Stomach (tissue), 9 donors: Measurements from ENCODE around the gene CTCF. TPM values are rescaled to one million over a fixed set of nuclear protein-coding genes. Genes with fewer than 3 reads are reported as not detected.

Experiments used
- DNase-seq, 2 donors: peaks; one replicate each; pipeline versions ENCODE4 v3.0.0 to v3.0.0-alpha.2; 2013 to 2019
- H3K27ac ChIP-seq, 5 donors: fragments of 200-600 bp in 4 of 5; sonication (generic) in 4 of 5; one replicate each; pipeline ENCODE4 v1.5.1; 2013 to 2019; ENCODE audit warnings: mild to moderate bottlenecking in 1 of 5, moderate library complexity in 1 of 5
- H3K27me3 ChIP-seq, 3 donors: fragments of 200-600 bp; sonication (generic); one replicate each; pipeline ENCODE4 v1.5.1; 2017 to 2019; ENCODE audit warnings: mixed run types in 1 of 3
- H3K36me3 ChIP-seq, 4 donors: fragments of 200-600 bp; sonication (generic); 1 replicate in 3 of 4; 2 replicates in 1 of 4; pipeline ENCODE4 v1.5.1; 2016 to 2019
- H3K4me1 ChIP-seq, 4 donors: fragments of 200-600 bp; sonication (generic); one replicate each; pipeline ENCODE4 v1.5.1; 2016 to 2019
- H3K4me3 ChIP-seq, 4 donors: fragments of 200-600 bp; sonication (generic) in 3 of 4; one replicate each; pipeline ENCODE4 v1.5.1; 2016 to 2019; ENCODE audit warnings: mild to moderate bottlenecking in 1 of 4
- H3K9me3 ChIP-seq, 4 donors: fragments of 200-600 bp; sonication (generic); one replicate each; pipeline ENCODE4 v1.5.1; 2016 to 2019
- CTCF ChIP-seq, 7 experiments: fragments of 450-650 bp in 4 of 7; fragments of 200-600 bp in 3 of 7; sonication (generic) in 3 of 7; IDR thresholded peaks; one replicate each; pipeline ENCODE4 v1.5.1; 2016 to 2019; ENCODE audit warnings: antibody characterized with exemption in 7 of 7, control low read depth in 2 of 7, mild to moderate bottlenecking in 1 of 7
- EP300 ChIP-seq: sonication (generic); formaldehyde crosslinking; IDR thresholded peaks from one replicate; pipeline ENCODE4 v1.6.1; 2017; ENCODE audit warnings: antibody characterized with exemption
- POLR2A ChIP-seq, 4 donors: fragments of 450-650 bp; IDR thresholded peaks; one replicate each; pipeline ENCODE4 v1.6.1; 2016; ENCODE audit warnings: antibody characterized with exemption in 4 of 4, control low read depth in 2 of 4, mild to moderate bottlenecking in 1 of 4, moderate library complexity in 1 of 4
- POLR2AphosphoS5 ChIP-seq, 3 donors: sonication (generic); formaldehyde crosslinking; IDR thresholded peaks; one replicate each; pipeline ENCODE4 v1.6.1; 2016; ENCODE audit warnings: antibody characterized with exemption in 3 of 3
- WGBS, 5 donors: extraction: QIAGEN DNeasy Blood & Tissue Kit in 3 of 5; methylation state at CpG; one replicate each; pipeline versions ENCODE4 v1.1.5 to v1.1.7; 2013 to 2018; 5-methylcytosine and 5-hydroxymethylcytosine counted together
- intact Hi-C: fragments of 100-400 bp; cut with DNase I; formaldehyde crosslinking; loops from one replicate; pipeline ENCODE4 v1.15.1; 2023; ENCODE audit warnings: low total_unique reads
- polyA plus RNA-seq, 3 donors: library from polyadenylated mRNA; stranded (reverse); fragments of 200-250 nt; gene quantifications; one replicate each; pipeline ENCODE4 v1.2.3, GENCODE V29; 2013
- total RNA-seq, 5 donors: library from RNA; depleted of rRNA; stranded (reverse); fragments of >200 nt; gene quantifications; one replicate each; pipeline versions ENCODE4 v1.1.0 to v1.2.3, GENCODE V29; 2014 to 2016
- donor health status: healthy with polysubstance abuse.
- donor health status: Bipolar disorder and iron deficiency.
- donor health status: healthy.

Gene CTCF
- total and polyA plus RNA-seq, 8 donors = 15.0 to 47.3 (median 33.4) TPM

GRCh38 chr16:67551972-67552371 lies 10.4 kb upstream of the CTCF start:
- TF ChIP-seq POLR2A (IDR thresholded peaks at IDR 0.05) (no peak), EP300 (no peak), POLR2AphosphoS5 (IDR thresholded peaks at IDR 0.05) (no peak), CTCF (IDR thresholded peaks at IDR 0.05) (no peak)
- Histone ChIP-seq H3K36me3 (peaks cover 0 to 19% (median 8%) of the 10 kb centered on the region in 4 donors), H3K27ac (peak overlapping the region in 1 of 5 donors; percentile 10), H3K4me1 (peaks cover 8 to 39% (median 19%) of the 10 kb centered on the region in 4 donors), H3K27me3 (no peaks in the 10 kb centered on the region), H3K4me3 (no peak overlapping the region), H3K9me3 (no peaks in the 10 kb centered on the region)
- intact Hi-C loops = no loop called here
- DNase-seq = no peak
- 90 to 95% (median 94%) methylated on average over 2 of the region's 2 CpGs for WGBS, 5 donors

GRCh38 chr16:67552476-67552875 lies 9.8 kb upstream of the CTCF start:
- intact Hi-C loops = no loop called here
- Histone ChIP-seq H3K4me3 (no peak overlapping the region), H3K36me3 (peaks cover 0 to 15% (median 7%) of the 10 kb centered on the region in 4 donors), H3K9me3 (no peaks in the 10 kb centered on the region), H3K27me3 (no peaks in the 10 kb centered on the region), H3K4me1 (peaks cover 3 to 34% (median 14%) of the 10 kb centered on the region in 4 donors), H3K27ac (peak overlapping the region in 1 of 5 donors; percentile 10)
- peak in 1 of 2 donors; percentile 51 for DNase-seq
- TF ChIP-seq POLR2AphosphoS5 (IDR thresholded peaks at IDR 0.05) (no peak), POLR2A (IDR thresholded peaks at IDR 0.05) (no peak), EP300 (no peak), CTCF (IDR thresholded peaks at IDR 0.05) (no peak)
- WGBS, 5 donors = 45 to 69% (median 64%) methylated on average over 4 of the region's 4 CpGs

- Histone ChIP-seq H3K9me3 (no peaks in the 10 kb centered on the region), H3K4me3 (no peak overlapping the region), H3K27ac (peak overlapping the region in 3 of 5 donors; percentile 18 to 53 (median 48)), H3K4me1 (peaks cover 0 to 31% (median 7%) of the 10 kb centered on the region in 4 donors), H3K27me3 (no peaks in the 10 kb centered on the region), H3K36me3 (no peaks in the 10 kb centered on the region)
- TF ChIP-seq CTCF (IDR thresholded peaks at IDR 0.05) (no peak), POLR2A (IDR thresholded peaks at IDR 0.05) (no peak)
- WGBS, 5 donors = 57 to 72% (median 68%) methylated on average over 3 of the region's 3 CpGs
- no peak for DNase-seq
- intact Hi-C loops = no loop called here
Observed at GRCh38 chr16:67555795-67556212, 6.5 kb upstream of the CTCF start.

GRCh38 chr16:67558859-67559258 lies 3.5 kb upstream of the CTCF start:
- H3K36me3 ChIP-seq = no peaks in the 10 kb centered on the region
- no peak for DNase-seq
- intact Hi-C loops = no loop called here

More at GRCh38 chr16:67558859-67559258, 3.5 kb upstream of the CTCF start:
- no peaks in the 10 kb centered on the region for H3K27me3 ChIP-seq
- H3K27ac ChIP-seq = no peak overlapping the region
- WGBS, 5 donors = 83 to 97% (median 90%) methylated on average over 1 of the region's 1 CpG
- peaks cover 7 to 29% (median 14%) of the 10 kb centered on the region in 4 donors for H3K4me1 ChIP-seq
- TF ChIP-seq POLR2AphosphoS5 (IDR thresholded peaks at IDR 0.05) = no peak
- TF ChIP-seq CTCF (IDR thresholded peaks at IDR 0.05) = no peak
- no peak for TF ChIP-seq EP300
- TF ChIP-seq POLR2A (IDR thresholded peaks at IDR 0.05) = no peak
- no peaks in the 10 kb centered on the region for H3K9me3 ChIP-seq
- H3K4me3 ChIP-seq = no peak overlapping the region
